GM18520 (cell line): Measurements from ENCODE around the gene VAC14.
"Not testable (repeated sequence)": the region's sequence is repeated elsewhere in the genome, so short reads cannot be mapped to it uniquely, and the experiment has no call there.

ENCODE experiments used
- ATAC-seq: cut with Tn5 transposase; IDR thresholded peaks from one replicate; pipeline ENCODE4 v1.9.1; 2021; ENCODE audit not compliant: unreplicated experiment

Gene VAC14

DNA sequence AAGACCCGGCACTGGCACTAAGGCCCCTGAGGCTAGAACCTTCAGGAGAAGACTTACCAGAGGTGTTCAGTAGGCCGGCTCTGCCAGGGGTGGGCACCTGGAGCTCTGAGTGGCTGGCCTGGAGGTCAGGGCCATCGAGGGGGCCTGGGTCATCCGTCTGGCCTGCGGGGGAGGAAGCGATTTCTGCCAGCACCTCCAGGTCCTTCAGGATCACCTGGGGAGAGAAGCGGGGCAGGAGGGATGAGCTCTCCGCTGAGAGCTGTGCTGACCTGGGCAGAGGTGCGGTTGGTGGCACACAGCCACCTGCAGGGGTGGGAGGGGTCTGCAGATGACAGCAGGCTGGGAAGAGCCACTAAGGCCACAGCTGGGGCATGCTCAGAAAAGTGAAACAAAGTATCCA lies 56.6 kb downstream of the VAC14 start:
- no peak for ATAC-seq

DNA sequence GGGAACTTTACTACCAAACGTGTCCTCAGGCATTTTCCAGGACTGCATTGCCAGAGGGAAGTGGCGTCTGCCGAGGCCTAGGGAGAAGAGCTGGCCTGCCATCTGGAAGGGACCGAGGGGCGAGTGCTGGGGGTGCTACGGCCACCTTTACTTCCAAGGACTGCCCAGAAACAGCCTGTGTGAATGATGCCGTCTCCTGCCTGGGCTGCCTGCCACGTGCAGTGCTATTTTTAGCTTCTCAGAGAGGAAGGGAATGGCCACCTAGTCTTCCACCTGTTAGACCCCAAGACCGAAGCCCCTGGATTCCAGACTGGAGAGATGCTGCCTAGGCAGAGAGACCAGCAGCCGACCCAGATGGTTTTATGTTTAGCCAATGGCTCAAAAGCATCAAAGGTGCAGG lies 57.2 kb downstream of the VAC14 start:
- no peak for ATAC-seq

DNA sequence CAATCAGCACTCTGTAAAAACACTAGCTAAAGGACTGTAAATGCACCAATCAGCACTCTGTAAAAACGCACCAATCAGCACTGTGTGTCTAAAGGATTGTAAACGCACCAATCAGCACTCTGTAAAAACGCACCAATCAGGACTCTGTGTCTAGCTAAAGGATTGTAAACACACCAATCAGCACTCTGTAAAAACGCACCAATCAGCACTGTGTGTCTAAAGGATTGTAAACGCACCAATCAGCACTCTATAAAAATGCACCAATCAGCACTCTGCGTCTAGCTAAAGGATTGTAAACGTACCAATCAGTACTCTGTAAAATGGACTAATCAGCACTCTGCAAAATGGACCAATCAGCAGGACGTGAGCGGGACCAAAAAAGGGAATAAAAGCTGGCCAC lies 58.0 kb downstream of the VAC14 start:
- ATAC-seq, result not testable (repeated sequence)

DNA sequence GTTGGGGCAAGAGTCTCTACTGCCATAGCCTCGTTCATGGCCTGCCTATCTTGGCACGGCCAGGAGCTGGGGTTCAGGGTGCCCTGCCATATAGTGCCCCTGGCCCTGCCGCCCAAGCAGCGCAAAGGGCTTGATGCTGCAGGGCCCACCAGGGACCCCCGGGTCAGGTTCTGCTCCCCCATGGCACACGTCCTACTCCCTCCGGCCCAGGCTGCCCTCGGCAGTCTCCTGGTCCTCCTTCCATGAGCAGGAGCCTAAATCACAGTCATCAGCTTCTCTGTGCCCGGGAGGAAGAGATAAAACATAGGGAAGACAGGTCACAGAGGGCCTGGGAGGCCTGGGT lies 59.2 kb downstream of the VAC14 start:
- no peak for ATAC-seq

DNA sequence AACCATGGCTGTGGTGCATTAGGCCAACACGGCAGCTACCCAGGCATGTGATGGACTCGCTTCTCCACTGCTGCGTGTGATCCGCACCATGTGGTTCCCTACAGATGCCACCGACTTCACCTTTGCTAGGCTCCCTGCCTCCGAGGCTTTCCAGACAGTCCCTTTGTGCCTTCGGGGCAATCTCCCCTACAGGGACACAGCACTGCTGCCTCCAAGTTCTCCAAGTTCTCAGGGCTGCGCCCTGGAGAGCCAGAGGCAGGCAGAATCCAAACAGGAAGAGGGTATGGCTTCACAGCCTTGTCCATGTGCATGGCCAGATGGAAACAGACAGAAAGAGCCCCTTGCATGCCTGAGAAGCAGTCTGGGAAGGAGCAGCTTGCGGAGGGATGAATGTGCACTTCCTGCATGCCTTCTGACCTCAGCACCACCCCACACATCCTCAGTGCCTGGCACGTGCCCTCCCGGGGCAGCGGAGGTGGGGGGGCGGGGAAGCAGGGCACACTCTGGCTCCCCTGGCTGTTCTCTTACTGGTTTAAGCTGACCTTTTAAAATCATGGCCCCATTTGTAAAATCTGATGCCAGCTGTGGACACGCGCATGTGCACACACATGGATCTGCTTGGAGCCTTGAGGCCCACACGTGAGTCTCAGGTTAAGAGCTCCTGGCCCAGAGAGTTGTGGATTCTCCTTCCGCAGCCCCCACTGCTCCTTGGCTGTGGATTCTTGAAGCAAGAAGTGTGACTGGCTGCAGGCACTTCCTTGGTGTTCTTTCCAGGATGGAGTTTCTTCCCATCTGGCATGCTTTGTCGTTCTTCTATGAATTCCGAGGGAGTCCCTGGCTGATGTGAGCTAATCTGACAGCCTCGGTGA lies 59.8 kb downstream of the VAC14 start:
- no peak for ATAC-seq

DNA sequence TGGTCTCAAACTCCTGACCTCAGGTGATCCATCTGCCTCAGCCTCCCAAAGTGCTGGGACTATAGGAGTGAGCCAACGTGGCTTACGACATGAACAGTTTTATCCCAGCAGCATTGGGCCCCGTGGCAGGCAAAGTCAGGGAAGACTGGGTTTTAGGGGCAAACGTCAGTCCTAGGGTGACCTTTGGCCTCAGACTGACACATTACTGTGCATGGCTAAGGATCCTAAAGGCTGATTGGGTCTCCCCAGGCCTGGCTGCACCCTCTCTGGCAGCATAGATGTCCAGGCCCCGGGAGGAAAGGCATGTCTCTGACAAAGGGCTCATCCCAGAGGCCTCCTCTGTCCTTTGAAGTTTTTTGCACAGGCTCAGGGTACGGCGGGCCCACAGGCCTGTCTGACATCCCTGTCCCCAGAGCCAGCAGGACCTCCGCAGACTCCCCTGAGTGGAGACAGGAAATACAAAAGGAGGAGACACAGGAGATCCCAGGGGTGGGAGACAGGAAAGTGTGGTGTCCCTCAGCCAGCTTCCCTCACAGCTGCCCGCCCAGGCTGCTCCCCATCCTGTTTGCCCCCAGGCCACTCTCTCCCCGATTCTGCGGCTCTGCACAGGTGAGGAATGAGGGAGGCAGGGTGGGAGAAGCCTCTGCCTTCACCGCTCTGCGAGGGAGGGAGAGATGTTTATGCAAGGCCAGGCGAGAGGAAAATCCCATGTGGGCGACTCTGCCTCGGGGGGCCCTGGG lies 60.6 kb downstream of the VAC14 start:
- ATAC-seq, result no peak

DNA sequence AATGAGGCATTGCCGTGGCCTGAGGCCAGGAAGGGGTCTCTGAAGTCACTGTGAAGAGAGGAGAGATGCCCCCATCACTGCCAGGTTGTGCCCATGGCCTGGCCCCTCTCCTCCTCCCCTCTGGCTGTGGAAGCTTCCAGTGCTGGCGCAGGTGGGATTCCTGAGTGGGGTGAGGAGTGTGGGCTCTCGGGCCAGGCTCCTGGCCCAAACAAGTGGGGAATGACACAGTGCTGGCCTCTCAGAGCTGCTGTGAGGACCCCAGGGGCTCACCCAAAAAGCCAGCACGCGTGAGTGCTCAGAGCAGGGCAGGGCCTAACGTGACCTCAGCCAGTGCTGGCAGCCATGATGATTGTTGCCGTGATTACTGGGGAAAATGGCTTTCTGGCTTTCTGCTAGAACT lies 61.6 kb downstream of the VAC14 start:
- ATAC-seq, result no peak

DNA sequence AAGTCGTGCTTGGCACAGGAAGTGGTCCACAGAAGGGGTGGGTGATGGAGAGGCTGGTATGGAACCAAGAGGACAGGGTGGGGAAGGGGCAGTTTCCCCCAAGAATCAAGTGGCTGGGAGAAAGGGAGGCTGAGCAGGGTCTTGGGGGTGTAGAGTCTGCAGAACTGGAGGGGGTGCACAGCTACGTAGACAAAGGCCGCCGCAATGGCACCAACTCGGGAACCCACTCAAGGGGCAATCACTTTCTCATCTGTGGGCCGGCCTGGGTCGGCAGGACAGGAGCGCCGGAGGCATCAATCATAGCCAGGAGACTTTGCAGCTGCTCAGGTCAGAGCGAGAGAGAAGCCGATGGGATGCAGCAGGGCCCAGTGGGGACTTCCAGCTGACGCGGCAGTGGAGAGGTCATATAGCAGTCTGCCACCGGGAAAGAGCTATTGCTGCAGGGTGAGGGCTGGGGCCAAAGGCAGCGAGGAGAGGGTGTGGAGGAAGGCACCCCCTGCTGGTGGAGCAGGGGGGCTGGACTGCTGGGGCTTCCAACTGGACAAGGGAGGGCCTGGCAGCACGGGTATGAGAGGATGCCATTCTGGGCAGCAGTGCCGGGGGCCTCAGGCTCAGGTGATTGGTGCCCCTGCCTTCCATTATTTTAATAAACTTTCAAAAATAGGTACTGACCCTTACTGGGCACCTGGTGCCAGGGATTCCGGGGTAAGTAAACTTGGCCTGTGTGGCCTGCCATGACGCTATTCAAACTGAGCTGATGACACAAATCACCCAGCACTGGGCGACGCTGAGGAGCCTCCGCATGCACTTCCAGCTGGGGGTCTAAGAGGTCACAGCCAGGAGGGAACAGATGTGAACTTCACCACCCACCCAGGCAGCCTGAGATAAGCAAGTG lies 62.6 kb downstream of the VAC14 start:
- peak; percentile 5 for ATAC-seq

DNA sequence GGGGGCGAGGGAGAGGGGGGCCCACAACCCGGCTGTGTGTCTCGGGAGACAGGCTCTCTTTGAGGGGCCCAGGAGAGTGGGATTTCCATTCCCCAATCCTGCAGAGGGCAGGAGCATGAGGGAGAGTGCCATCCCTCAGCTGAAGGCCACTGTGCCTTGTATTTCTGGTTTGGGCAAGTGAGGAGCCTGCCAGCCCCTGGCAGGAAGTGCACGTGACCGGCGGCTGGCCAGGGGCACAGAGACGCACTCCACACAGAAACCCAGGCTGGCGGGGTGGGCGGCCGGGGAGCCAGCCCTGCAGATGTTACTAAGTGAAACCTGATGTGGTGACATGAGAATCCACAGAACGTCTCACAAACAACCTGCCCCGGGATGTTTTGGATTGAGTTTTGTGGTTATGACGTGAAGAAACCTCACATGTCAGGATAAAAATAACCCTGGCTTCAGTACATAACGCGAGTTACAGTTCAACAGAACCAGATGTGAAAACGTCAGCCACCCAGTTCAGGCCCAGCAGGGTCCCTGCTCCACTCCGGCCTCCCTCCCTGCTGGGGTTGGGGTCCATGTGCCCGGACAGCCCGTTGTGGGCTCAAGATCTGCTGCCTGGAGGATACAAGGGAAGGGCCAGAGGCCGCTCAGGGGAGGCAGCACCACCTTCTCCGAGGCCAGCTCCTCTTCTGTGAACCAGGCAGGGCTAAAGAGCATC lies 63.4 kb downstream of the VAC14 start:
- ATAC-seq, result peak; percentile 90

DNA sequence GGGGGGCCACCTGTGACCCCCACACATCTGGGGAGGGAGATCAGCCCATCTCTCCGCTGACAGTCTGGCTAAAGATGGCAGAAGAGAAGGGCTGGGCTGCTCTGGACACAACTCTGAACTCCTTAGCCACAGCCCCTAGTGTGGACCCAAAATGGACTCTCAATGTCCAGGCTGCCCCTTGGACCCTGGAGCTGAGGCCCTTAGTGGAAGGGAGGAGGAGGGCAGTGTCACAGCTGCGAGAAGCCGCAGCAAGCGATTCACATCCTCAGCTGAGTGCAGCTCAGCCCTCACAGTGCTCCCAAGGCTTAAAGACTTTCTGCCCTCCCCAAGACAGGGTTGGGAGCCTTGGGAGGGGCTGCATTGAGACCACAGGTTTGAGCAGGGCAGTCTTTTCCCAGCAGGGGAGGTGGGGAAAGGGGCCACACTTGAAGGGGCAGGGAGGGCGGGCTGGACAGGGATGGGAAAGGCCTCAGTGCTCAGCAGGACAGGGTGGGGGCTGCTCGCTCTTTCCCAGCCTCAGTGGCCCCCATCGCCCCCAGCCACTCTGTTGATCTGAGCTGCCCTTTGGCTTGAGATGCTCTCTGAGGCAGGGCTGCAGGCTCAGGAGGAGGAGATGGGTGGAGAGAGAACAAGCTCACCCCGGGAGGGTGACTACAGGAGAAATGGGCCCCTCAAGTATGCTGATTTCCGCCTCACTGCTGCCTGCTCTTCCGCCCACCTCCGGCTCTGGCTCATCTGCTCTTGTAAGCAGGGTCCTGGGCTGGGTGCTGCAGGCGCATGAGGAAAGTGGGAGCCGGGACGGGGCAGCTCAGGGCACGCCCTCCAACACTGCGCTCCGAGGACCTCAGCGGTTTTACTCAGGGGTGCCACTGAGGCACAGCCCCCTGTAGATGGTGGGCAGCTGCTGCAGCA lies 64.2 kb downstream of the VAC14 start:
- ATAC-seq, result no peak

DNA sequence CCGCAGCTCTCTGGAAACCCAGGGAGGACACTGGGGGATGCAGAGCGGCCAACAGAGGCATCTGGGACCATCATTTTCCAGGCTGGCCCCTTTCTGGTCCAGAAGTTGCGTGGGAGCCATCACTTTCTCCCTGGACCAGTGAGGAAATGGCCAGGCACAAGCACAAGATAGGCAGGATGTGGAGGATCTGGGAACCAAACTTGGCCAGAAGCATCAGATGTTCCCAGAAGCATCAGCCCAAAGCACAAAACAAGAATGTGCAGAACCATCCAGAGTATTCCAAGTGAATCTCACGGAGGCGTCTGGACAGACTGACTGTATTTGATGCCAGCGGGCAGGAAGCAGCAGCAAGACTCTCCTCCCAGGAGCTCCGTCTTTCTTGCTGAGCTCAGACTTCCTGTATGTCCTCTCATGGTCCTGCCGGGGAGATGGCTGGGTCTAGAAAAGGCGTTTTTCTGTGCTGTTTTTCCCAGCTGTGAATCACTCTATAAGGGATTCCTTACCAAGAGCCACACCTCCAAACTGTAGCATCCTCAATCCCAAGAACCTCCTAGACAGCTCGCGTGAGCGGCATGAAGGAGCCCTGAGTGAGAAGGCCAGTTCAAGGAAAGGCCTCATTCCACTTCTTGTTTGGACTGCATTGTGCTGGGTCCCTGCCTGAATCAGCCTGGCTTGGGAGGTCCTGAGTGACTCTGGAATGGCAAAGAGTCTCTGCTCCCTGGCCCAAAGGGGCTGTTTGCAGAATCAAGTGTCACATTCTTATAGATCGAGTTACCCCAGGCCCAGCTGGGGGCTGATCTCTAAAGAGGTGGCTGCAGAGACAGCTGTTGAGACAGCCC lies 65.6 kb downstream of the VAC14 start:
- ATAC-seq, result no peak

DNA sequence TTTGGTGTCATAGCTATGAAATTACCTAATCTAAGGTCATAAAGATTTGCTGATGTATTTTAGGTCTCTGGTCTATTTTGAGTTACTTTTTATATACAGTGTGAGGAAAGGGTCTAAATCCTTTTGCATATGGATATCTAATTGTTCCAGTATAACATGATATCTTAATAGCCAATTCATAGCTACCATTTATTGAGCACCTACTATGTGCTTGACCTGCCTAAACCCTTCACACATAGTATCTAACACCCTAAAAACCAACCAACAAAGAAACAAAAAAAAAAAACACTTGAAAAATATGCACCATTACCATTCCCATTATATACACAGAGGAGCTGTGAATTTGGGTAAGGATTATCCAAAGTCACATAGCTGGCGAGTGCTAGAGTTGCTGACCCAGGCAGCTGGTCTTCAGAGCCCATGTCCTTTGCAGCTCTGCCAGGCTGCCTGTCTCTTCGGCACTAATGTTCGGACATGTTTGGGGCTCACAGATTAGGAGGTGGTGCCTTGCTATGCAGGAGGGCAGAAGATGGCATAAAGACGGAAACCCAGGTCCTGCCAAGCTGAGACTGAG lies 66.3 kb downstream of the VAC14 start:
- no peak for ATAC-seq

DNA sequence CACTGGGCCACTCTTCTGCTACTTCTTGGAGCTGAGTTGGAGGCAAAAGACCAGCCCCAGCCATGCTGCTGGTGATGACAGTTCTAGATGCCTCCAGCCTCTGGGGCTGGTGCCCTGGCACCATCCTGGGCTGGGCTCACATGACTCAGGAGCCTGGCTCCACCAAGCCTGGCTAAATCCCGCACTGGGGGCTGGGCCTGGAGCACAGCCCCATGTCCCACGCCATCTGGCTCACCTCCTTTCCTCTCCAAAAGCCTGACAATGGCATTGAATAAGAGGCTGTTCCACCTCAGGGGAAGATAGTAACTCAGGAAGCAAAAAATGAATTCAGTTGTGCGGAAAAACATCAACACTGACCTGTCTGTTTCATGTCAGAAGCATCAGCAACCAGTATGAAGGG lies 70.0 kb downstream of the VAC14 start:
- ATAC-seq, result no peak

DNA sequence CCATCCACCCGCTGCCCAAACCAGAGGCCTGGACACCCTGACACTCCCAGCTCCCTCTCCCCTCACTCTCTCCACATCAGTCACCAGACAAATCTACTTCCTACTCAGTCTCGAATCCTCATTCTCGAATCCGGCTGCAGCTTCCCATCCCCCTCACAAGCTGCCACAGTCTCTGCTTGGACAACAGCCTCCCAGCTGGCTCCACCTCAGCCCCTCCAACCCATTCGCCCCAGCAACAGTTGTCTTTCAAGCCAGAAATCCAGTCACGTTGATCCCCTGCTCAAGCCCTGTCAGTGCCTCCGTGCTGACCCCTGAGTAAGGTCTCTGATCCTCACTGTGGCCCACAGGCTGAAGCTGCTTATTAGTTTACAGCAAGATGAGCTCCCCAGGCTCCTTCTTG lies 70.9 kb downstream of the VAC14 start:
- ATAC-seq, result no peak

DNA sequence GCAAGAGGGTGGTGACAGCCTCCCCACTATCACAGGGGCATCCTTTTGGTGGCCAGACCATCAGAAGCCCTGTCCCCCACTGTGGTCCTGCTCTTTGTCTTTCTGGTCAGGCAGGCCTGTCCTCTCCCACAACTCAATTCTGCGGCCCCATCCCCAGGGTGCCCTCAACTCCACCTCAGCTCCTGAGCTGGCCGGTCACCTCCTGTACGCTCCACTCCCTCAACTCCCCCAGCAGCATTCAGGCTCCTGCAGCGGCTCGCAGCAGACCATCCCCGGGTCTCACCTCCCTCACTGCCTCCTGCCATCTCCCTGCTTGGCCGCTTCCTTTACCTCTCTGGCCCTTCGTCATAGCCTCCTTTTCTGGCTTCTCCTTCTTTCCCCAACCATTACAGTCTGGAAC lies 71.7 kb downstream of the VAC14 start:
- ATAC-seq, result no peak

DNA sequence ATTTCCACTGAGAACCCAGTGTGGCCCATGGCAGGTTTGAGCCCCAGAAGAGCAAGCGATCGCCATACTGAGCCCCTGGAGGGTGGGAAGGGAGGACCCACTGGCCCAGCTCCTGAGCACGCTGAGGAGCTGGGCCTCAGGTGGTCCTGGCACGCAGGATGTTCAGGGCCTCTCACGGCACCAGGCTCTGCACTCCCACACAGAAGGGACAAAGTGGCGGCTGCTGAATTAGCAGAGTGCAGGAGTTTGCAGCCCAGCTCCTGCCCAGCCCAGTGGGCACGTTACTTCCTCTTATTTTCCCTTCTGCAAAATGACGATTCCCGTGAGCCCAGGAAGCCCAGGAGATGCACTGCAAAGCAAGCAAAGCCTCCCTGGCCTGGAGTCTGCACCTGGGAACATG lies 72.8 kb downstream of the VAC14 start:
- ATAC-seq, result no peak

DNA sequence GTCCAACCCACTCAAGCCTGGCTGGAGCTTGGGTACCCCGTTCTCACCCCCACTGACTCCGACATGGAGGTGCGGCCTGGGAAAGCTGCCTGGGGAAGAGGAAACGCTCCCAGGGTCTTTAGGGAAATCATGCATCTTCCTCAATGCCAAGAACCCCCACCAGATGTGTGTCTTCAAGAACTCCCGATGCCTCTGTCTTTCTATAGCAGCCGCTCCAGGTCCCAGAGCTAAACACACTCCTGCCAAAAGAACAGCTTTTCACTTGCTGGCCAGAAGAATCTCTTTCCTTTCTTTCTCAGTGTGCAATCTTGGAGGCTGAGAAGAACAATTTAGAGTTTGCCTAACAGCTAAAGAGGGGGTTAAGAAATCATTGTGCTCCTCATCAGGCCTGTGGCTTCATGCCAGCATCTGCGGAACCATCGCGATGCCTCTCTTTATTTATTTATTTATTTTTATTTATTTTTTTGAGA lies 74.0 kb downstream of the VAC14 start:
- ATAC-seq, result no peak
